Measurements from ENCODE around the gene PXT1. TPM values are rescaled to one million over a fixed set of nuclear protein-coding genes. Genes with fewer than 3 reads are reported as not detected.

PXT1 gene
- total and polyA plus RNA-seq, 4 donors, result not detected

DNA sequence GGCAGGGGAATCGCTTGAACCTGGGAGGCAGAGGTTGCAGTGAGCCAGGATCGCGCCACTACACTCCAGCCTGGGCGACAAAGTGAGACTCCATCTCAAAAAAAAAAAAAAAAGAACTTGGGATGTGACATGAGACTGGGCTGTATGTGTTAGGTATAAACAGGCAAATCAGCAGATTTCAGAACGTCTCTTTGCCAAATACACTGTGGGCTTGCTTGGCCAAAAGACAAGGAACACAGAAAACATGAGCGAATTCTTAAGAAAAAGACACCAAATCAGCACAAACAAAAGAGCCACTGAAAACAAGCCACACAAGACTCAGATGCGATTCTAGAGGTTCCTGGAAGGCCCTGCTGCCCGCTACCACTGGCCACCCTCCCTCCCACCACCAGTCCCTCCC lies 67.7 kb downstream of the PXT1 start:
- H3K27me3 ChIP-seq (ENCODE audit: control insufficient read depth in 4 of 4, insufficient read depth in 4 of 4, low read length in 3 of 4), result no peaks in the 10 kb centered on the region
- no peak overlapping the region for H3K27ac ChIP-seq (ENCODE audit: low read depth in 1 of 2, low read length in 2 of 2)
- peaks cover 0 to 21% (median 15%) of the 10 kb centered on the region in 4 donors for H3K4me1 ChIP-seq (ENCODE audit: control insufficient read depth in 4 of 4, insufficient read depth in 4 of 4, low read length in 3 of 4)
- H3K4me3 ChIP-seq (ENCODE audit: low read depth in 1 of 3, low read length in 3 of 3), result no peak overlapping the region
- no peak for TF ChIP-seq JUND (IDR thresholded peaks at IDR 0.05)
- no peak for TF ChIP-seq EGR1 (IDR thresholded peaks at IDR 0.05; ENCODE audit: low read depth in 2 of 2)
- TF ChIP-seq HNF4A (conservative IDR thresholded peaks at IDR 0.05), result no peak
- TF ChIP-seq, protein P1, sequence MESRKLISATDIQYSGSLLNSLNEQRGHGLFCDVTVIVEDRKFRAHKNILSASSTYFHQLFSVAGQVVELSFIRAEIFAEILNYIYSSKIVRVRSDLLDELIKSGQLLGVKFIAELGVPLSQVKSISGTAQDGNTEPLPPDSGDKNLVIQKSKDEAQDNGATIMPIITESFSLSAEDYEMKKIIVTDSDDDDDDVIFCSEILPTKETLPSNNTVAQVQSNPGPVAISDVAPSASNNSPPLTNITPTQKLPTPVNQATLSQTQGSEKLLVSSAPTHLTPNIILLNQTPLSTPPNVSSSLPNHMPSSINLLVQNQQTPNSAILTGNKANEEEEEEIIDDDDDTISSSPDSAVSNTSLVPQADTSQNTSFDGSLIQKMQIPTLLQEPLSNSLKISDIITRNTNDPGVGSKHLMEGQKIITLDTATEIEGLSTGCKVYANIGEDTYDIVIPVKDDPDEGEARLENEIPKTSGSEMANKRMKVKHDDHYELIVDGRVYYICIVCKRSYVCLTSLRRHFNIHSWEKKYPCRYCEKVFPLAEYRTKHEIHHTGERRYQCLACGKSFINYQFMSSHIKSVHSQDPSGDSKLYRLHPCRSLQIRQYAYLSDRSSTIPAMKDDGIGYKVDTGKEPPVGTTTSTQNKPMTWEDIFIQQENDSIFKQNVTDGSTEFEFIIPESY (IDR thresholded peaks at IDR 0.05), result no peak
- no peak for TF ChIP-seq NR2F2 (IDR thresholded peaks at IDR 0.05)
- TF ChIP-seq, protein P2, sequence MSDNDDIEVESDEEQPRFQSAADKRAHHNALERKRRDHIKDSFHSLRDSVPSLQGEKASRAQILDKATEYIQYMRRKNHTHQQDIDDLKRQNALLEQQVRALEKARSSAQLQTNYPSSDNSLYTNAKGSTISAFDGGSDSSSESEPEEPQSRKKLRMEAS (IDR thresholded peaks at IDR 0.05), result no peak
- TF ChIP-seq, protein P3, sequence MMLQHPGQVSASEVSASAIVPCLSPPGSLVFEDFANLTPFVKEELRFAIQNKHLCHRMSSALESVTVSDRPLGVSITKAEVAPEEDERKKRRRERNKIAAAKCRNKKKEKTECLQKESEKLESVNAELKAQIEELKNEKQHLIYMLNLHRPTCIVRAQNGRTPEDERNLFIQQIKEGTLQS (IDR thresholded peaks at IDR 0.05), result no peak
- no peak for TF ChIP-seq YY1 (IDR thresholded peaks at IDR 0.05)
- TF ChIP-seq RXRA (IDR thresholded peaks at IDR 0.05), result no peak
- no peak for TF ChIP-seq RAD21 (IDR thresholded peaks at IDR 0.05)
- 91% methylated on average over 8 of the region's 8 CpGs for WGBS
- no peaks in the 10 kb centered on the region for H3K9me3 ChIP-seq (ENCODE audit: control insufficient read depth in 4 of 4, low read length in 3 of 4)
- DNase-seq (ENCODE audit: low spot score), result no peak
- no peaks in the 10 kb centered on the region for H3K36me3 ChIP-seq (ENCODE audit: control insufficient read depth in 4 of 4, insufficient read depth in 3 of 4, low read depth in 1 of 4, low read length in 3 of 4)
- no peak overlapping the region for H3K9ac ChIP-seq (ENCODE audit: low read depth in 1 of 2, low read length in 2 of 2)

GRCh38 chr6:36374194-36374593 lies 68.5 kb downstream of the PXT1 start:
- Histone ChIP-seq H3K27ac (ENCODE audit: low read depth in 1 of 2, low read length in 2 of 2) (no peak overlapping the region), H3K36me3 (ENCODE audit: control insufficient read depth in 4 of 4, insufficient read depth in 3 of 4, low read depth in 1 of 4, low read length in 3 of 4) (no peaks in the 10 kb centered on the region), H3K27me3 (ENCODE audit: control insufficient read depth in 4 of 4, insufficient read depth in 4 of 4, low read length in 3 of 4) (no peaks in the 10 kb centered on the region), H3K9ac (ENCODE audit: low read depth in 1 of 2, low read length in 2 of 2) (no peak overlapping the region), H3K4me3 (ENCODE audit: low read depth in 1 of 3, low read length in 3 of 3) (no peak overlapping the region), H3K4me1 (ENCODE audit: control insufficient read depth in 4 of 4, insufficient read depth in 4 of 4, low read length in 3 of 4) (peaks cover 0 to 21% (median 15%) of the 10 kb centered on the region in 4 donors), H3K9me3 (ENCODE audit: control insufficient read depth in 4 of 4, low read length in 3 of 4) (no peaks in the 10 kb centered on the region)
- TF ChIP-seq, protein P4, sequence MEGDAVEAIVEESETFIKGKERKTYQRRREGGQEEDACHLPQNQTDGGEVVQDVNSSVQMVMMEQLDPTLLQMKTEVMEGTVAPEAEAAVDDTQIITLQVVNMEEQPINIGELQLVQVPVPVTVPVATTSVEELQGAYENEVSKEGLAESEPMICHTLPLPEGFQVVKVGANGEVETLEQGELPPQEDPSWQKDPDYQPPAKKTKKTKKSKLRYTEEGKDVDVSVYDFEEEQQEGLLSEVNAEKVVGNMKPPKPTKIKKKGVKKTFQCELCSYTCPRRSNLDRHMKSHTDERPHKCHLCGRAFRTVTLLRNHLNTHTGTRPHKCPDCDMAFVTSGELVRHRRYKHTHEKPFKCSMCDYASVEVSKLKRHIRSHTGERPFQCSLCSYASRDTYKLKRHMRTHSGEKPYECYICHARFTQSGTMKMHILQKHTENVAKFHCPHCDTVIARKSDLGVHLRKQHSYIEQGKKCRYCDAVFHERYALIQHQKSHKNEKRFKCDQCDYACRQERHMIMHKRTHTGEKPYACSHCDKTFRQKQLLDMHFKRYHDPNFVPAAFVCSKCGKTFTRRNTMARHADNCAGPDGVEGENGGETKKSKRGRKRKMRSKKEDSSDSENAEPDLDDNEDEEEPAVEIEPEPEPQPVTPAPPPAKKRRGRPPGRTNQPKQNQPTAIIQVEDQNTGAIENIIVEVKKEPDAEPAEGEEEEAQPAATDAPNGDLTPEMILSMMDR (IDR thresholded peaks at IDR 0.05; ENCODE audit: low read depth, low read length, missing input control), result no peak
- TF ChIP-seq TAF1 (conservative IDR thresholded peaks at IDR 0.05), result no peak
- no peak for TF ChIP-seq HNF4A (conservative IDR thresholded peaks at IDR 0.05)
- no peak for TF ChIP-seq GABPA (IDR thresholded peaks at IDR 0.05 in 1 of 2, conservative IDR thresholded peaks at IDR 0.05 in 1 of 2)
- no peak for TF ChIP-seq RAD21 (IDR thresholded peaks at IDR 0.05)
- no peak for TF ChIP-seq NR2F2 (IDR thresholded peaks at IDR 0.05)
- TF ChIP-seq FOXA1 (IDR thresholded peaks at IDR 0.05), result no peak
- TF ChIP-seq YY1 (IDR thresholded peaks at IDR 0.05), result no peak
- TF ChIP-seq, protein P2 (IDR thresholded peaks at IDR 0.05), result no peak
- TF ChIP-seq, protein P3 (IDR thresholded peaks at IDR 0.05), result no peak
- TF ChIP-seq SP1 (IDR thresholded peaks at IDR 0.05), result no peak
- TF ChIP-seq EGR1 (IDR thresholded peaks at IDR 0.05; ENCODE audit: low read depth in 2 of 2), result no peak
- no peak for TF ChIP-seq RXRA (IDR thresholded peaks at IDR 0.05)
- TF ChIP-seq JUND (IDR thresholded peaks at IDR 0.05), result no peak
- TF ChIP-seq, protein P1 (IDR thresholded peaks at IDR 0.05), result no peak
- no peak for TF ChIP-seq FOXA2 (IDR thresholded peaks at IDR 0.05)
- no peak for TF ChIP-seq HNF4G (IDR thresholded peaks at IDR 0.05)
- TF ChIP-seq, protein P5, sequence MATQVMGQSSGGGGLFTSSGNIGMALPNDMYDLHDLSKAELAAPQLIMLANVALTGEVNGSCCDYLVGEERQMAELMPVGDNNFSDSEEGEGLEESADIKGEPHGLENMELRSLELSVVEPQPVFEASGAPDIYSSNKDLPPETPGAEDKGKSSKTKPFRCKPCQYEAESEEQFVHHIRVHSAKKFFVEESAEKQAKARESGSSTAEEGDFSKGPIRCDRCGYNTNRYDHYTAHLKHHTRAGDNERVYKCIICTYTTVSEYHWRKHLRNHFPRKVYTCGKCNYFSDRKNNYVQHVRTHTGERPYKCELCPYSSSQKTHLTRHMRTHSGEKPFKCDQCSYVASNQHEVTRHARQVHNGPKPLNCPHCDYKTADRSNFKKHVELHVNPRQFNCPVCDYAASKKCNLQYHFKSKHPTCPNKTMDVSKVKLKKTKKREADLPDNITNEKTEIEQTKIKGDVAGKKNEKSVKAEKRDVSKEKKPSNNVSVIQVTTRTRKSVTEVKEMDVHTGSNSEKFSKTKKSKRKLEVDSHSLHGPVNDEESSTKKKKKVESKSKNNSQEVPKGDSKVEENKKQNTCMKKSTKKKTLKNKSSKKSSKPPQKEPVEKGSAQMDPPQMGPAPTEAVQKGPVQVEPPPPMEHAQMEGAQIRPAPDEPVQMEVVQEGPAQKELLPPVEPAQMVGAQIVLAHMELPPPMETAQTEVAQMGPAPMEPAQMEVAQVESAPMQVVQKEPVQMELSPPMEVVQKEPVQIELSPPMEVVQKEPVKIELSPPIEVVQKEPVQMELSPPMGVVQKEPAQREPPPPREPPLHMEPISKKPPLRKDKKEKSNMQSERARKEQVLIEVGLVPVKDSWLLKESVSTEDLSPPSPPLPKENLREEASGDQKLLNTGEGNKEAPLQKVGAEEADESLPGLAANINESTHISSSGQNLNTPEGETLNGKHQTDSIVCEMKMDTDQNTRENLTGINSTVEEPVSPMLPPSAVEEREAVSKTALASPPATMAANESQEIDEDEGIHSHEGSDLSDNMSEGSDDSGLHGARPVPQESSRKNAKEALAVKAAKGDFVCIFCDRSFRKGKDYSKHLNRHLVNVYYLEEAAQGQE (IDR thresholded peaks at IDR 0.05), result no peak
- DNase-seq (ENCODE audit: low spot score), result no peak
- 93% methylated on average over 4 of the region's 4 CpGs for WGBS
